Parathyroid adenoma (tissue), 2 donors: Measurements from ENCODE around the gene LAMA3.
"Not testable (repeated sequence)": the region's sequence is repeated elsewhere in the genome, so short reads cannot be mapped to it uniquely, and the experiment has no call there.

Experiments used
- H2AFZ ChIP-seq: fragments of 300-600 bp; sonication (generic); one replicate; pipeline ENCODE4 v1.7.0; 2017; ENCODE audit warnings: antibody characterized with exemption, mild to moderate bottlenecking
- H3K27ac ChIP-seq: fragments of 300-600 bp; sonication (generic); one replicate; pipeline ENCODE4 v1.7.0; 2017
- H3K27me3 ChIP-seq: fragments of 300-600 bp; sonication (generic); one replicate; pipeline ENCODE4 v1.7.0; 2017; ENCODE audit warnings: low read length; ENCODE audit not compliant: control insufficient read depth, insufficient read depth
- H3K36me3 ChIP-seq: fragments of 300-600 bp; sonication (generic); one replicate; pipeline ENCODE4 v1.7.0; 2017; ENCODE audit warnings: low read length; ENCODE audit not compliant: control insufficient read depth, insufficient read depth
- H3K4me1 ChIP-seq: fragments of 300-600 bp; sonication (generic); one replicate; pipeline ENCODE4 v1.7.0; 2017; ENCODE audit warnings: control low read depth
- H3K4me2 ChIP-seq: fragments of 300-600 bp; sonication (generic); one replicate; pipeline ENCODE4 v1.7.0; 2017; ENCODE audit warnings: low read length
- H3K4me3 ChIP-seq: fragments of 300-600 bp; sonication (generic); one replicate; pipeline ENCODE4 v1.7.0; 2017; ENCODE audit warnings: low read depth, low read length
- H3K79me2 ChIP-seq: fragments of 300-600 bp; sonication (generic); one replicate; pipeline ENCODE4 v1.7.0; 2017; ENCODE audit warnings: control low read depth
- H3K9ac ChIP-seq: fragments of 300-600 bp; sonication (generic); one replicate; pipeline ENCODE4 v1.7.0; 2017; ENCODE audit warnings: mild to moderate bottlenecking
- H3K9me3 ChIP-seq: fragments of 300-600 bp; sonication (generic); one replicate; pipeline ENCODE4 v1.7.0; 2017; ENCODE audit warnings: low read length; ENCODE audit not compliant: control insufficient read depth
- CTCF ChIP-seq: fragments of 300-600 bp; sonication (generic); IDR thresholded peaks from one replicate; pipeline ENCODE4 v1.7.0; 2017; ENCODE audit warnings: antibody characterized with exemption, mild to moderate bottlenecking
- donor health status: primary hyperparathyroidism.

LAMA3 gene

DNA sequence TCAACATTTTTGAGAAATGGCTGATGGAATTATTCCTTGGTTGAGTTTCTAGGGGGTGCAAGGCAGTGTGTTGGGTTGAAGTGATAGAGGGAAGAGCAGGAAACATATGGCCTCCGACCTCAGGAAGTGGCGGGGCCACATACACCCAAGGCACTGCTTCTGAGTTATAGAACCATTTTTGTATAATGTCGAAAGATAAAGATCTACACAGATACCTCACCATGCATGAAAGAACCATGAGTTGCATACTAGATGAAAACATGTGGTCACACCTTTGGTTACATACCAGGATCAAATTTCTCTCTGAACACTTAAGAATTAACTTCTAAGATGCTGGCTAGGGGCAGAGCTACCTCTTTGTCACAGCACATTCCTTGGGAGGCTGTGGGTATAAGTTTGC, 23.2 kb downstream of the LAMA3 start:
- Histone ChIP-seq H3K9ac (no peak overlapping the region), H3K4me3 (no peak overlapping the region), H3K79me2 (no peaks in the 10 kb centered on the region), H3K9me3 (no peaks in the 10 kb centered on the region), H2AFZ (no peak overlapping the region), H3K4me1 (peaks cover 10% of the 10 kb centered on the region), H3K27ac (no peak overlapping the region), H3K27me3 (no peaks in the 10 kb centered on the region), H3K4me2 (no peak overlapping the region), H3K36me3 (no peaks in the 10 kb centered on the region)
- TF ChIP-seq CTCF, result no peak

- no peak for TF ChIP-seq CTCF
- Histone ChIP-seq H3K36me3 (no peaks in the 10 kb centered on the region), H3K4me3 (no peak overlapping the region), H3K4me1 (peaks cover 10% of the 10 kb centered on the region), H3K79me2 (no peaks in the 10 kb centered on the region), H3K9me3 (no peaks in the 10 kb centered on the region), H3K27me3 (no peaks in the 10 kb centered on the region), H2AFZ (no peak overlapping the region), H3K9ac (no peak overlapping the region), H3K27ac (no peak overlapping the region), H3K4me2 (no peak overlapping the region)
Observed at GRCh38 chr18:23714576-23714975, 25.3 kb downstream of the LAMA3 start.

GRCh38 chr18:23716079-23716478, 26.8 kb downstream of the LAMA3 start:
- not testable (repeated sequence) for H3K27ac ChIP-seq, H3K27me3 ChIP-seq, H3K4me2 ChIP-seq, H3K4me3 ChIP-seq, H3K9me3 ChIP-seq, H2AFZ ChIP-seq, H3K36me3 ChIP-seq, H3K79me2 ChIP-seq, H3K9ac ChIP-seq
- H3K4me1 ChIP-seq, result peaks cover 10% of the 10 kb centered on the region

GRCh38 chr18:23716516-23716915, 27.3 kb downstream of the LAMA3 start:
- Histone ChIP-seq H3K36me3 (no peaks in the 10 kb centered on the region), H3K4me1 (peaks cover 14% of the 10 kb centered on the region), H3K4me2 (no peak overlapping the region), H3K4me3 (no peak overlapping the region), H3K9ac (no peak overlapping the region), H3K27me3 (no peaks in the 10 kb centered on the region), H3K27ac (no peak overlapping the region), H3K79me2 (no peaks in the 10 kb centered on the region), H2AFZ (no peak overlapping the region), H3K9me3 (no peaks in the 10 kb centered on the region)
- no peak for TF ChIP-seq CTCF

- Histone ChIP-seq H3K4me1 (peaks cover 19% of the 10 kb centered on the region), H3K4me2 (no peak overlapping the region), H2AFZ (no peak overlapping the region), H3K9me3 (no peaks in the 10 kb centered on the region), H3K4me3 (no peak overlapping the region), H3K36me3 (no peaks in the 10 kb centered on the region), H3K9ac (no peak overlapping the region), H3K27ac (no peak overlapping the region), H3K79me2 (no peaks in the 10 kb centered on the region), H3K27me3 (no peaks in the 10 kb centered on the region)
- TF ChIP-seq CTCF, result no peak
Observed at GRCh38 chr18:23716966-23717365, 27.7 kb downstream of the LAMA3 start.
